ENCODE data around the gene SAMD4A.

The SAMD4A gene

DNA sequence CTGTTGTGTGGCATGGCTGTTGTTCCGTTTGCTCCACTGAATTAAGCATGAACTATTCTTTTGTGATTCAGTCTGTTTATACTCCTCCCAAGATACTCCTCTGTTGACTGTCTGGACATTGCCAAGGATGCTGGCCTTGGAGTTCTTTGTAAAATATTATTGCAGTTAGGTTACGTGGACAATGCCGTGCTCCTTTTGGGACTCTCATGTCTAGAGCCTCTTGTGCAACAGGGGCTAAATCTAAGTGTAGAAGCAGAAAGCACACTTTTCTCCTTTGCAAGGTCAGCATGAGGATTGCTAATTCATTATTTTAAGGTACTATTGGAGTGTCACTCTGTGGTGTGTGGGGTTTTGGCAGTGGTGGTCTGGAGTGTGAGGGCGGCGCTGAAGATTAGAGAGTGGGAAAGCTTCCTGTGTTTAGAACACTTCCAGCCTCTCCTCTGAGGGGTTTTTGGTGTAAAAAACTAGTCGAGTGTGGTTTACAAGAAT is 125.4 kb downstream of the SAMD4A start:
- no peaks in the 10 kb centered on the region for H3K36me3 ChIP-seq (ENCODE audit: control insufficient read depth in 2 of 2, insufficient read depth in 2 of 2, low read length in 2 of 2)
- no peak overlapping the region for H3K9ac ChIP-seq (ENCODE audit: low read length in 2 of 2)
- no peak overlapping the region for H3K4me3 ChIP-seq (ENCODE audit: low read length in 2 of 2)
- H3K4me1 ChIP-seq (ENCODE audit: control insufficient read depth, insufficient read depth, low read length): peaks cover 36% of the 10 kb centered on the region
- H3K27me3 ChIP-seq (ENCODE audit: control insufficient read depth in 1 of 2, insufficient read depth in 2 of 2, low read length in 2 of 2): no peaks in the 10 kb centered on the region
- H3K9me3 ChIP-seq (ENCODE audit: control insufficient read depth in 2 of 2, low read length in 2 of 2): no peaks in the 10 kb centered on the region
- H3K27ac ChIP-seq (ENCODE audit: low read length): no peak overlapping the region

DNA sequence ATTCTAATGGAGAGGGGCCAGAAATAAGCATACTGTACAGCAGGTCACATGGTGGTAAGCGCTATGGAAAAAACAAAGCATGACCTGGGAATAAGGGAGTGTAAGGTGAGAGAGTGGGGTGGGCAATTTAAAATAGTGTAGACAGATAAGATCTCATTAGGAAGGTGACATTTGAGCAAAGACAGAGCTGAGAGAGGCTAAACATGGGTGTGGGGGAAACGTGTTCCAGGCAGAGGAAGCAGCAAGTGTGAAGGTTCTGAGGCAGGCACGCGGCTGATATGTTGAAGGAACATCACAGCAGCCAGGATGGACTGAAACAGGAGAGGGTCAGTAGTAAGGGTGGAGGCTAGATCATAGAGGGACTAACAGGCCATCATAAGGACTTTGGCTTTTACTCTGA is 126.8 kb downstream of the SAMD4A start:
- no peak overlapping the region for H3K9ac ChIP-seq (ENCODE audit: low read length in 2 of 2)
- H3K36me3 ChIP-seq (ENCODE audit: control insufficient read depth in 2 of 2, insufficient read depth in 2 of 2, low read length in 2 of 2): no peaks in the 10 kb centered on the region
- H3K27ac ChIP-seq (ENCODE audit: low read length): no peak overlapping the region
- no peak overlapping the region for H3K4me3 ChIP-seq (ENCODE audit: low read length in 2 of 2)
- no peaks in the 10 kb centered on the region for H3K9me3 ChIP-seq (ENCODE audit: control insufficient read depth in 2 of 2, low read length in 2 of 2)
- H3K27me3 ChIP-seq (ENCODE audit: control insufficient read depth in 1 of 2, insufficient read depth in 2 of 2, low read length in 2 of 2): no peaks in the 10 kb centered on the region
- peaks cover 38% of the 10 kb centered on the region for H3K4me1 ChIP-seq (ENCODE audit: control insufficient read depth, insufficient read depth, low read length)

DNA sequence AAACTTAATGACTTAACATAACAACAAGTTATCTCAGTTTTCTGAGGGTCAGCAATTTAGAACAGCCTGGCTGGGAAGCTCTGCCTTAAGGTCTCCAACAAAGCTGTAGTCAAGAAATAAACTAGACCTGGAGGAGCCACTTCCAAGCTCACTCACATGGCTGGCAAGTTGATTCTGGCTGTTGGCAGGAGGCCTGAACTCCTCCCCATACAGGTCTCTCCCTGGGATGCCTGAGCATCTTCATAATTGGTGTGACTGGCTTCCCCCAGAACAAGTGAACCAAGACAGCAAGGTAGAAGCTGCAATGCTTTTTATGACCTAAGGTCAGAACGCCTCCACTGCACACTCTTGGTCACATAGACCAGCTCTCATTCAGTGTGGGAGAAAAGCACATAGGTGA is 128.3 kb downstream of the SAMD4A start:
- Histone ChIP-seq H3K4me1 (ENCODE audit: control insufficient read depth, insufficient read depth, low read length) (peaks cover 37% of the 10 kb centered on the region), H3K27ac (ENCODE audit: low read length) (no peak overlapping the region), H3K36me3 (ENCODE audit: control insufficient read depth in 2 of 2, insufficient read depth in 2 of 2, low read length in 2 of 2) (no peaks in the 10 kb centered on the region), H3K4me3 (ENCODE audit: low read length in 2 of 2) (no peak overlapping the region), H3K9ac (ENCODE audit: low read length in 2 of 2) (no peak overlapping the region), H3K27me3 (ENCODE audit: control insufficient read depth in 1 of 2, insufficient read depth in 2 of 2, low read length in 2 of 2) (no peaks in the 10 kb centered on the region), H3K9me3 (ENCODE audit: control insufficient read depth in 2 of 2, low read length in 2 of 2) (no peaks in the 10 kb centered on the region)

DNA sequence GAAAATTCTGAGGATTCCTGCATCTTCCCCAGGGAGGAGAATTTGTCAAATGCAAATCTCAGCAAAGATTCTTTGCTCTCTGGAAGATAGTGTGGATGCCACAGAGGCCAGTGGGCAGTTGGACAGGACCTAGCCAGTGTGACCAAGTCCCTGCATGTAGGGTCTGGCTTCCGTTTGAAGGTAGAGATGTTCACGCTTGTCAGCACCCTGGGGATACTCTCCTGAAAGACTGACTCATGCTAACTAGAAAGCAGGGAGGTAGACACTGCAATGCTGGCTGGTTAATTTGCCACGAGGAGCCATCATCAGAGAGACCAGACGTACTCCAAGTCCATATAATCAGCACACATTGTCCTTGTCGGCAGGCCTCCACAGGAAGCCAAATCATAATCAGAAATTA is 130.1 kb downstream of the SAMD4A start:
- Histone ChIP-seq H3K9me3 (ENCODE audit: control insufficient read depth in 2 of 2, low read length in 2 of 2) (no peaks in the 10 kb centered on the region), H3K4me3 (ENCODE audit: low read length in 2 of 2) (no peak overlapping the region), H3K9ac (ENCODE audit: low read length in 2 of 2) (no peak overlapping the region), H3K4me1 (ENCODE audit: control insufficient read depth, insufficient read depth, low read length) (peaks cover 28% of the 10 kb centered on the region), H3K27ac (ENCODE audit: low read length) (peak overlapping the region; percentile 33), H3K36me3 (ENCODE audit: control insufficient read depth in 2 of 2, insufficient read depth in 2 of 2, low read length in 2 of 2) (no peaks in the 10 kb centered on the region), H3K27me3 (ENCODE audit: control insufficient read depth in 1 of 2, insufficient read depth in 2 of 2, low read length in 2 of 2) (no peaks in the 10 kb centered on the region)

DNA sequence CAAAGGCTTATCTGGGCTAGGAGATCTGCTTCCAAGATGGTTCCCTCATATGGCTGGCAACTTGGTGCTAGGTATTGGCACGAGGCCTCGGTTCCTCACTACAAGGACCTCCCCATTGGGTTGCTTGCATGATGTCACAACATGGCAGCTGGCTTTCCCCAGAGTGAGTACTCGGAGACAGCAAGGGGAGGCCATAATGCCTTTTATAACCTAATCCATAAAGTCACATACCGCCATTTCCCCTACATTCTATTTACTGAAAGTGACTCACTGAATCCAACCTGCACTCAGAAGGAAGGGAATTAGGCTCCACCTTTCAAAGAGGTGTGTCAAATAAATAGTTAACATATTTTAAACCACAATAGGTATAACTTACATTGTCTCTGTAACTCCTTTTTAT is 130.9 kb downstream of the SAMD4A start:
- Histone ChIP-seq H3K27me3 (ENCODE audit: control insufficient read depth in 1 of 2, insufficient read depth in 2 of 2, low read length in 2 of 2) (no peaks in the 10 kb centered on the region), H3K36me3 (ENCODE audit: control insufficient read depth in 2 of 2, insufficient read depth in 2 of 2, low read length in 2 of 2) (peaks cover 4 to 5% of the 10 kb centered on the region in 2 donors), H3K9ac (ENCODE audit: low read length in 2 of 2) (no peak overlapping the region), H3K9me3 (ENCODE audit: control insufficient read depth in 2 of 2, low read length in 2 of 2) (no peaks in the 10 kb centered on the region), H3K4me3 (ENCODE audit: low read length in 2 of 2) (no peak overlapping the region), H3K27ac (ENCODE audit: low read length) (peak overlapping the region; percentile 33), H3K4me1 (ENCODE audit: control insufficient read depth, insufficient read depth, low read length) (peaks cover 20% of the 10 kb centered on the region)

DNA sequence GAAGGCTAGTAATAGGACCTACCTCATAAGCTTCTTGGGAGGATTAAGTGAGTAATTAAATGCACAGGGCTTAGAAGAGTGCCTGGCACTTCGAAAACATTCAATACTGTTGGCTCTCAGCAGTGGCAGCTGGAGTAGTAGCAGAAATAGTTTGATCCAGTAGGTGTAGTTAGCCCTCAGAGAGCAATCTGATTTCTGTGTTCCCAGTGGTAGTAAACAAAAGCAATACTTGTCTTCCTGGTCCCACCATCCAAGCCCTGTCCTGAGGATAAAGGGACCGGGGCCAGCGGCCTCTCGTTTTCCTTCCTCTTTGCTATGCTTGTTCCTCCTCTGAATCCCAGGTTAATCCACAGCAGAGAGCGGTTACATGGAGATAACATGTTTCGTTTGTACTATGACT is 131.6 kb downstream of the SAMD4A start:
- peaks cover 19% of the 10 kb centered on the region for H3K4me1 ChIP-seq (ENCODE audit: control insufficient read depth, insufficient read depth, low read length)
- no peak overlapping the region for H3K4me3 ChIP-seq (ENCODE audit: low read length in 2 of 2)
- no peak overlapping the region for H3K9ac ChIP-seq (ENCODE audit: low read length in 2 of 2)
- H3K27me3 ChIP-seq (ENCODE audit: control insufficient read depth in 1 of 2, insufficient read depth in 2 of 2, low read length in 2 of 2): no peaks in the 10 kb centered on the region
- no peaks in the 10 kb centered on the region for H3K9me3 ChIP-seq (ENCODE audit: control insufficient read depth in 2 of 2, low read length in 2 of 2)
- H3K27ac ChIP-seq (ENCODE audit: low read length): peak overlapping the region; percentile 55
- H3K36me3 ChIP-seq (ENCODE audit: control insufficient read depth in 2 of 2, insufficient read depth in 2 of 2, low read length in 2 of 2): peaks cover 5 to 8% of the 10 kb centered on the region in 2 donors

DNA sequence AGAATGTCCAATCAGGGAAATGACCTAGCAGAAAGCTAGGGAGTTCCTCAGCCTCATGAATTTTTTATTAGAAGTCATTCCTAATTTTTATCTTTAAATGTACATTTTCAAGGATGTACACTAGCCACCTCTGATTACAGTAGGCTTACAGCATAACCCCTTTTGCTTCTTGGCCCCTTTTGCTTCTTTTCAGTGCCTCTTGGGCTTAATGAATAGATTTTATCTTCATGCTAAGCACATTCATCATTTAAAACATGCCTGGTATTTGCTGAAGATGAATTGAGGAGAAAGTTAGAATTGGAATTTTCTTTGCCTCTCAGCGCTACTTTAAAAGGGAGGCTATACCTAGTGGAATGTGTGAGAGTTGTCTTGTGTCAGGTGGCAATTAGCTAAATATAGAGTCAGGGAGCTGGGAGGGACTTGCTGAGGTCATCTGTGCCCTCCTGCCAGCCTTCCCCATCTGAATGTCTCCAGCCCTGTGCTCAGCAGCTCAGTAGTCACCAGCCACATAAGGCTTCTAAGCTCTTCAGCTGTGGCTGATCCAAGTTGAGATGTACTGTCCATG is 132.1 kb downstream of the SAMD4A start:
- no peak overlapping the region for H3K4me3 ChIP-seq (ENCODE audit: low read length in 2 of 2)
- peak overlapping the region; percentile 55 for H3K27ac ChIP-seq (ENCODE audit: low read length)
- H3K4me1 ChIP-seq (ENCODE audit: control insufficient read depth, insufficient read depth, low read length): peaks cover 21% of the 10 kb centered on the region
- peaks cover 5 to 8% of the 10 kb centered on the region in 2 donors for H3K36me3 ChIP-seq (ENCODE audit: control insufficient read depth in 2 of 2, insufficient read depth in 2 of 2, low read length in 2 of 2)
- no peaks in the 10 kb centered on the region for H3K9me3 ChIP-seq (ENCODE audit: control insufficient read depth in 2 of 2, low read length in 2 of 2)
- no peaks in the 10 kb centered on the region for H3K27me3 ChIP-seq (ENCODE audit: control insufficient read depth in 1 of 2, insufficient read depth in 2 of 2, low read length in 2 of 2)
- no peak overlapping the region for H3K9ac ChIP-seq (ENCODE audit: low read length in 2 of 2)

DNA sequence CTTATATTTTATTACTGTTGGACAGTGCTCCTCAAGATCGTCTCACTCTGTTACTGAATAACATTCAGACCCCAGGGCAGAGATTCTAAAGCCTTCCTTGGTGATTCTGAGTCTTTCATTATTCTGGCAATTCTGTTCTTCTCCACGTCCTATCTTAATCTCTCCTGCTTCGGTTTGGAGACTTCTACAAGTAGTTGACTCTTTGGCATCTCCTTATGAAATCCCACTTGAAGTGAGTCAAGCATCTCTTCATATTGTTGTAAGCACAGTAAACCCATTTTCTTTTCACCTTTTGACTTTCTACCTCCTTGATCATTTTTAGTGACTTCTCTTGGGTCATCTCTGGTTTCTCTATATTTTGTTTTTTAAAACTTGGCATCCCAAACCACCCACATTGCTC is 132.8 kb downstream of the SAMD4A start:
- H3K27ac ChIP-seq (ENCODE audit: low read length): no peak overlapping the region
- H3K9ac ChIP-seq (ENCODE audit: low read length in 2 of 2): no peak overlapping the region
- peaks cover 5 to 8% of the 10 kb centered on the region in 2 donors for H3K36me3 ChIP-seq (ENCODE audit: control insufficient read depth in 2 of 2, insufficient read depth in 2 of 2, low read length in 2 of 2)
- peaks cover 26% of the 10 kb centered on the region for H3K4me1 ChIP-seq (ENCODE audit: control insufficient read depth, insufficient read depth, low read length)
- H3K27me3 ChIP-seq (ENCODE audit: control insufficient read depth in 1 of 2, insufficient read depth in 2 of 2, low read length in 2 of 2): no peaks in the 10 kb centered on the region
- H3K9me3 ChIP-seq (ENCODE audit: control insufficient read depth in 2 of 2, low read length in 2 of 2): no peaks in the 10 kb centered on the region
- H3K4me3 ChIP-seq (ENCODE audit: low read length in 2 of 2): no peak overlapping the region

DNA sequence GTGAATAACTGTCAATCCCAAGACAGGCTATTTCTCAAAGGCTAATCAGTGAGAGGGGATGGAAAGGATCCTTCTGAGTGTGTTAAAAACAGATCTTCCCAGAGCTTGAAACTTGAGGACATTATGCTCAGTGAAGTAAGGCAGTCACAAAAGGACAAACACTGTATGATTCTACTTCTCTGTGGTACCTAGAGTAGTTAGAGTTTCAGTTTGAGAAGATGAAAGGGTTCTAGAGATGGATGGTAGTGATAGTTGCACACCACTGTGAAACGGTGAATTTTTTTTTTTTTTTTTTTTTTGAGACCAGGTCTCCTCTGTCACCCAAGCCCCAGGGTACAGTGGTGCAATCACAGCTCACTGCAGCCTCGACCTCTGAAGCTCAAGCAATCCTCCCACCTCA is 133.8 kb downstream of the SAMD4A start:
- H3K9me3 ChIP-seq (ENCODE audit: control insufficient read depth in 2 of 2, low read length in 2 of 2): no peaks in the 10 kb centered on the region
- H3K4me1 ChIP-seq (ENCODE audit: control insufficient read depth, insufficient read depth, low read length): peaks cover 28% of the 10 kb centered on the region
- H3K36me3 ChIP-seq (ENCODE audit: control insufficient read depth in 2 of 2, insufficient read depth in 2 of 2, low read length in 2 of 2): peaks cover 5 to 8% of the 10 kb centered on the region in 2 donors
- no peak overlapping the region for H3K9ac ChIP-seq (ENCODE audit: low read length in 2 of 2)
- H3K27me3 ChIP-seq (ENCODE audit: control insufficient read depth in 1 of 2, insufficient read depth in 2 of 2, low read length in 2 of 2): no peaks in the 10 kb centered on the region
- no peak overlapping the region for H3K27ac ChIP-seq (ENCODE audit: low read length)
- H3K4me3 ChIP-seq (ENCODE audit: low read length in 2 of 2): no peak overlapping the region

DNA sequence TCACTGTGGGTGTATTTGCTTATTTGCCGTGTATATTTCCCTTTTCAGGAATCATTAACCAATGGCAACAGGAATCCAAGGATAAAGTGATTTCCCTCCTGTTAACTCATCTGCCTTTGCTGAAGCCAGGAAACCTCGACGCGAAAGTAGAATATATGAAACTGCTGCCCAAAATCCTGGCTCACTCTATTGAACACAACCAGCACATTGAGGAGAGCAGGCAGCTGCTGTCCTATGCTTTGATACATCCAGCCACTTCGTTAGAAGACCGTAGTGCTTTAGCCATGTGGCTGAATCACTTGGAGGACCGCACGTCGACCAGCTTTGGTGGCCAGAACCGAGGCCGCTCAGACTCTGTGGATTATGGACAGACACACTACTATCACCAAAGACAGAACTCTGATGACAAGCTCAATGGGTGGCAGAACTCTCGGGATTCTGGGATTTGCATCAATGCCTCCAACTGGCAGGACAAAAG is 135.1 kb downstream of the SAMD4A start:
- Histone ChIP-seq H3K27me3 (ENCODE audit: control insufficient read depth in 1 of 2, insufficient read depth in 2 of 2, low read length in 2 of 2) (no peaks in the 10 kb centered on the region), H3K9ac (ENCODE audit: low read length in 2 of 2) (no peak overlapping the region), H3K4me3 (ENCODE audit: low read length in 2 of 2) (no peak overlapping the region), H3K4me1 (ENCODE audit: control insufficient read depth, insufficient read depth, low read length) (peaks cover 28% of the 10 kb centered on the region), H3K9me3 (ENCODE audit: control insufficient read depth in 2 of 2, low read length in 2 of 2) (no peaks in the 10 kb centered on the region), H3K27ac (ENCODE audit: low read length) (no peak overlapping the region), H3K36me3 (ENCODE audit: control insufficient read depth in 2 of 2, insufficient read depth in 2 of 2, low read length in 2 of 2) (peaks cover 5 to 8% of the 10 kb centered on the region in 2 donors)

DNA sequence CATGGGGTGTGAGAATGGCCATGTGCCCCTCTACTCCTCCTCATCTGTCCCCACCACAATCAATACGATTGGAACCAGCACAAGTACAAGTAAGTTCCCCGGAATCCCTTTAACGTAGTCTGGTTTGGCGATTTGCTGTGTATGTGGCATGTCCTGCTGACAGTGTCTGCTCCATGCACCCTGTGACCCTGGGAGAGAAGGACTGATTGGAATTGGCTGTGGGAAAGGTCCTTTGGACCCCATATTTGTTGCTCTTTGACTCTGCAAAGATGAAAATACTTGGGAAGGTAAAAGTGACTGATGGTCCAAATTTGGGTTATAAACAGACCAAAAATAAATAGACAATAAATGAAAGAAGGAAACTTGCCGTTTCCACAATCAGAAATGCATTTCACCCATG is 135.6 kb downstream of the SAMD4A start:
- Histone ChIP-seq H3K9ac (ENCODE audit: low read length in 2 of 2) (no peak overlapping the region), H3K4me1 (ENCODE audit: control insufficient read depth, insufficient read depth, low read length) (peaks cover 28% of the 10 kb centered on the region), H3K9me3 (ENCODE audit: control insufficient read depth in 2 of 2, low read length in 2 of 2) (no peaks in the 10 kb centered on the region), H3K36me3 (ENCODE audit: control insufficient read depth in 2 of 2, insufficient read depth in 2 of 2, low read length in 2 of 2) (peaks cover 5 to 8% of the 10 kb centered on the region in 2 donors), H3K27ac (ENCODE audit: low read length) (no peak overlapping the region), H3K27me3 (ENCODE audit: control insufficient read depth in 1 of 2, insufficient read depth in 2 of 2, low read length in 2 of 2) (no peaks in the 10 kb centered on the region), H3K4me3 (ENCODE audit: low read length in 2 of 2) (no peak overlapping the region)
